Measurements from ENCODE around the gene ABO. TPM values are rescaled to one million over a fixed set of nuclear protein-coding genes. Genes with fewer than 3 reads are reported as not detected.

ABO gene
- total RNA-seq, 1 experiment from 2014 or later: 1.2 TPM

DNA sequence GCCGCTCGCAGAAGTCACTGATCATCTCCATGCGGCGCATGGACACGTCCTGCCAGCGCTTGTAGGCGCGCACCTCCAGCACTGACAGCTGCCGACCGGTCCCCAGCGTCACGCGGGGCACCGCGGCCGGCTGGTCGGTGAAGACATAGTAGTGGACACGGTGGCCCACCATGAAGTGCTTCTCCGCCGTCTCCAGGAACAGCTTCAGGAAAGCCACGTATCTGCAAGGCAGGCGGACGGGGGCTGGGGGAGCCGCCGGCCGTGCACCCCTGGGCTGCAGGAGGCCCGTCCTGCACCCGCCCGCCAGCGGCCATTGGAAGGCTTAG lies 18.9 kb downstream of the ABO start:
- no peaks in the 10 kb centered on the region for H3K9me3 ChIP-seq (ENCODE audit: control insufficient read depth in 1 of 2, insufficient read depth in 1 of 2, low read depth in 1 of 2, low read length in 2 of 2)
- no peak for ATAC-seq
- H3K9ac ChIP-seq (ENCODE audit: low read length): no peak overlapping the region
- H3K9me2 ChIP-seq (ENCODE audit: insufficient read depth): no peaks in the 10 kb centered on the region
- ChIA-PET RAD21 (ENCODE audit: low non-redundant PET in 1 of 2, low total read pairs in 2 of 2, uncharacterized antibody in 2 of 2, unreplicated experiment in 2 of 2) (no interaction called here), CTCF (no interaction called here), POLR2A (no interaction called here)
- peaks cover 19 to 22% of the 10 kb centered on the region in 2 experiments for H3K4me1 ChIP-seq (ENCODE audit: control insufficient read depth in 1 of 2, insufficient read depth in 2 of 2, low read length in 2 of 2)
- H4K20me1 ChIP-seq (ENCODE audit: insufficient read depth): no peaks in the 10 kb centered on the region
- BruUV-seq (replicated peaks): no TSS peak
- no peaks in the 10 kb centered on the region for H3K27me3 ChIP-seq (ENCODE audit: insufficient read depth, low read length)
- H3K4me2 ChIP-seq (ENCODE audit: low read length): no peak overlapping the region
- H3K27ac ChIP-seq (ENCODE audit: low read depth, low read length): no peak overlapping the region
- no peak for DNase-seq (ENCODE audit: low read depth, low spot score)
- H3K36me3 ChIP-seq (ENCODE audit: control insufficient read depth in 1 of 2, insufficient read depth in 2 of 2, low read length in 2 of 2): no peaks in the 10 kb centered on the region
- intact Hi-C loops (cut with micrococcal nuclease): no loop called here
- H3K4me3 ChIP-seq (replicated peaks in 1 of 2; ENCODE audit: low read depth in 1 of 2, low read length in 2 of 2): no peak overlapping the region
- H2AFZ ChIP-seq (ENCODE audit: low read depth, low read length, poor library complexity, severe bottlenecking): no peak overlapping the region
- no peaks in the 10 kb centered on the region for H3K79me2 ChIP-seq (ENCODE audit: insufficient read depth, low read length)
- TF ChIP-seq ZFX (IDR thresholded peaks at IDR 0.05) (no peak), ZNF274 (IDR thresholded peaks at IDR 0.05; ENCODE audit: low read depth, low read length) (no peak), POLR2AphosphoS5 (IDR thresholded peaks at IDR 0.05; ENCODE audit: low read depth, low read length) (no peak), JUND (IDR thresholded peaks at IDR 0.05) (no peak), EZH2phosphoT487 (IDR thresholded peaks at IDR 0.05; ENCODE audit: borderline replicate concordance) (no peak), CEBPB (IDR thresholded peaks at IDR 0.05; ENCODE audit: low read depth) (no peak), EGR1 (IDR thresholded peaks at IDR 0.05; ENCODE audit: low read depth) (no peak), SIN3A (IDR thresholded peaks at IDR 0.05; ENCODE audit: low read depth) (no peak), SRF (IDR thresholded peaks at IDR 0.05; ENCODE audit: low read depth) (no peak), RAD21 (IDR thresholded peaks at IDR 0.05; ENCODE audit: low read depth) (no peak), EZH2 (IDR thresholded peaks at IDR 0.05) (no peak), POLR2A (IDR thresholded peaks at IDR 0.05; ENCODE audit: borderline replicate concordance, extremely low read depth, insufficient read depth, insufficient read length) (no peak), ELF1 (IDR thresholded peaks at IDR 0.05; ENCODE audit: borderline replicate concordance, low read depth) (no peak), TCF7L2 (IDR thresholded peaks at IDR 0.05; ENCODE audit: borderline replicate concordance, extremely low read depth, insufficient read depth, insufficient read length) (no peak)
- TF ChIP-seq, protein P1, sequence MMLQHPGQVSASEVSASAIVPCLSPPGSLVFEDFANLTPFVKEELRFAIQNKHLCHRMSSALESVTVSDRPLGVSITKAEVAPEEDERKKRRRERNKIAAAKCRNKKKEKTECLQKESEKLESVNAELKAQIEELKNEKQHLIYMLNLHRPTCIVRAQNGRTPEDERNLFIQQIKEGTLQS (IDR thresholded peaks at IDR 0.05): no peak
- TF ChIP-seq, protein P2, sequence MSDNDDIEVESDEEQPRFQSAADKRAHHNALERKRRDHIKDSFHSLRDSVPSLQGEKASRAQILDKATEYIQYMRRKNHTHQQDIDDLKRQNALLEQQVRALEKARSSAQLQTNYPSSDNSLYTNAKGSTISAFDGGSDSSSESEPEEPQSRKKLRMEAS (IDR thresholded peaks at IDR 0.05): no peak
- TF ChIP-seq, protein P3, sequence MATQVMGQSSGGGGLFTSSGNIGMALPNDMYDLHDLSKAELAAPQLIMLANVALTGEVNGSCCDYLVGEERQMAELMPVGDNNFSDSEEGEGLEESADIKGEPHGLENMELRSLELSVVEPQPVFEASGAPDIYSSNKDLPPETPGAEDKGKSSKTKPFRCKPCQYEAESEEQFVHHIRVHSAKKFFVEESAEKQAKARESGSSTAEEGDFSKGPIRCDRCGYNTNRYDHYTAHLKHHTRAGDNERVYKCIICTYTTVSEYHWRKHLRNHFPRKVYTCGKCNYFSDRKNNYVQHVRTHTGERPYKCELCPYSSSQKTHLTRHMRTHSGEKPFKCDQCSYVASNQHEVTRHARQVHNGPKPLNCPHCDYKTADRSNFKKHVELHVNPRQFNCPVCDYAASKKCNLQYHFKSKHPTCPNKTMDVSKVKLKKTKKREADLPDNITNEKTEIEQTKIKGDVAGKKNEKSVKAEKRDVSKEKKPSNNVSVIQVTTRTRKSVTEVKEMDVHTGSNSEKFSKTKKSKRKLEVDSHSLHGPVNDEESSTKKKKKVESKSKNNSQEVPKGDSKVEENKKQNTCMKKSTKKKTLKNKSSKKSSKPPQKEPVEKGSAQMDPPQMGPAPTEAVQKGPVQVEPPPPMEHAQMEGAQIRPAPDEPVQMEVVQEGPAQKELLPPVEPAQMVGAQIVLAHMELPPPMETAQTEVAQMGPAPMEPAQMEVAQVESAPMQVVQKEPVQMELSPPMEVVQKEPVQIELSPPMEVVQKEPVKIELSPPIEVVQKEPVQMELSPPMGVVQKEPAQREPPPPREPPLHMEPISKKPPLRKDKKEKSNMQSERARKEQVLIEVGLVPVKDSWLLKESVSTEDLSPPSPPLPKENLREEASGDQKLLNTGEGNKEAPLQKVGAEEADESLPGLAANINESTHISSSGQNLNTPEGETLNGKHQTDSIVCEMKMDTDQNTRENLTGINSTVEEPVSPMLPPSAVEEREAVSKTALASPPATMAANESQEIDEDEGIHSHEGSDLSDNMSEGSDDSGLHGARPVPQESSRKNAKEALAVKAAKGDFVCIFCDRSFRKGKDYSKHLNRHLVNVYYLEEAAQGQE (IDR thresholded peaks at IDR 0.05; ENCODE audit: low read depth): no peak

Measured in HCT116 (cell line).